ENCODE measurements around the gene ZNF823.

Gene ZNF823

GRCh38 chr19:11704626-11705025 lies 34.1 kb downstream of the ZNF823 start:
- TF ChIP-seq CTCF (IDR thresholded peaks at IDR 0.05; ENCODE audit: low read depth, low read length), result no peak
- DNase-seq (ENCODE audit: extremely low read depth, low read depth), result no peak

DNA sequence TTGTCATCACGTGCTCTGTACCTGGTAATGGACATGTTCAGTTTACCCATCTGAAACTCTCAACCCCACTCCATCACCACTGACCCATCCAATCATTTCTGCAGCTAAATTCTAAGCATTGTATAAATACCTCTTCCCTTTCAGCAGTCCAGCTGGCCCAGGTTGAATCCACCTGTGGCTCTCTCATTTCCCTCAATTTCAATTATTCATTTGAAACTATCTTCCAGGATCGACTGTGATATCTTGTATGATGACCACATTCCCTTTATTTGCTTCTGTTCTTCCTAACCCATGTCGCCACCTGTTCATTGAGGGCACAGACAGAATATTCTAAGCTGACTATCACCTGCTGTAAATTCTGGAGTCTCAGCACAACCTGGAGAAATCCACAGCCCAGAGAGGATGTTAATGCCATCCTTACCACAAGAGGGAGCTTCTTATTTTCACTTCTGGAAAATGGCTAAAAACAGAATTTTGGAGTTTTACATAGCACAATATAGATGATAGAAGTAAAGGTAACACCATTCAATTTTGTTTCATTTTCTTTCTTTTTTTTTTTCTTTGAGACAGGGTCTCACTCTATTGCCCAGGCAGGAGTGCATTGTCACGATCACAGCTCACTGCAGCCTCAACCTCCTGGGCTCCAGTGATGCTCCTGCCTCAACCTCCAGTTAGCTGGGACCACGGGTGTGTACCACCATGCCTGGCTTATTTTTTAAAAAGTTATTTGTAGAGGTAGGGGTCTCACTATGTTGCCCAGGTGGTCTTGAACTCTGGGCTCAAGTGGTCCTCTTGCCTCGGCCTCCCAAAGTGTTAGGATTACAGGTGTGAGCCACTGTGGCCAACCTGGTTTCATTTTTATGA lies 38.6 kb downstream of the ZNF823 start:
- peak; percentile 4 for DNase-seq (ENCODE audit: extremely low read depth, low read depth)

GRCh38 chr19:11698231-11698630 lies 40.5 kb downstream of the ZNF823 start:
- no peak for TF ChIP-seq CTCF (IDR thresholded peaks at IDR 0.05; ENCODE audit: low read depth, low read length)
- DNase-seq (ENCODE audit: extremely low read depth, low read depth), result no peak

More for the DNA sequence above, 38.6 kb downstream of the ZNF823 start:
- peak; percentile 73 for TF ChIP-seq CTCF (IDR thresholded peaks at IDR 0.05; ENCODE audit: low read depth, low read length)

- no peak for TF ChIP-seq CTCF (IDR thresholded peaks at IDR 0.05; ENCODE audit: low read depth, low read length)
- no peak for DNase-seq (ENCODE audit: extremely low read depth, low read depth)
Observed at GRCh38 chr19:11697284-11697855, 41.4 kb downstream of the ZNF823 start.

GRCh38 chr19:11694533-11695439 lies 44.0 kb downstream of the ZNF823 start:
- no peak for TF ChIP-seq CTCF (IDR thresholded peaks at IDR 0.05; ENCODE audit: low read depth, low read length)
- peak; percentile 75 for DNase-seq (ENCODE audit: extremely low read depth, low read depth)

DNA sequence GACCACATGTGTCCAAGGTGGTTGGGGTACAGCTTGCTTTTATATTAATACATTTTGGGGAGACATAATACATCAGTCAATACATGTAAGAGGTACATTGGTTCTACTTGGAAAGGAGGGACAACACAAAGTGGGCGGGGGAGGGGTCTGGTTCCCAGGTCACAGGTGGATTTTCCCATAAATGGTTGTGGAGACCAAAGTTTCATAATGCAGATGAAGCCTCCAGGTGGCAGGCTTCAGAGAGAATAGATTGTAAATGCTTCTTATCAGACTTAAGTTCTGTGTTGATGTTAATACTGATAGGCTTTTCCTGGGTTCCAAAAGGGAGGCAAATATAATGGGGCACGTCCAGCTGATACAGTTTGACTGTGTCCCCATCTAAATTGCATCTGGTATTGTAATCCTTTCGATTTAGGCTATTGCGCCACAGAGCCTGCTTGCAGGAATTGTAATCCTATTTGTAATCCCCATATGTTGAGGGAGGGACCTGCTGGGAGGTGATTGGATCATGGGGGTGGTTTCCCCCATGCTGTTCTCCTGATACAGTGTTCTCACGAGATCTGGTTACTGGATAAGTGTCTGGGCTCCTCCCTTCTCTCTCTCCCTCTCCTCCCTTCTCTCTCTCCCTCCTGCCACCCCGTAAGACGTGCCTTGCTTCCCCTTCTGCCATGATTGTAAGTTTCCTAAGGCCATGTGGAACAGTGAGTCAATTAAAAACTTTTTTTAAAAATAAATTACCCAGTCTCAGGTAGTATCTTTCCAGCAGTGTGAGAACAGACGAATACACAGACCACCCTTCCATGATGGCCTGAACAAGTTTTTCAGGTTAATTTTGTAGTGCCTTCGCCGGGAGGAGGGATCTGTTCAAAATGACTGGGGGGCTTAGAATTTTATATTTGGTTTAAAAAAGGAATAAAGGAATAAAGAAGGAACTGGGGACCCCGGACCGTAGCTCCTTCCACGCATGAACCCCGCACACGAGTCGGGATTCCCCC lies 44.9 kb downstream of the ZNF823 start:
- no peak; the same call in none of the 2 replicates for TF ChIP-seq CTCF (IDR thresholded peaks at IDR 0.05; ENCODE audit: low read depth, low read length)
- DNase-seq (ENCODE audit: extremely low read depth, low read depth), result peak; percentile 70

Measured in AG09319 (cell line).